Smooth muscle cell (in vitro differentiated cells): ENCODE data around the gene COX6A1. TPM values are rescaled to one million over a fixed set of nuclear protein-coding genes. Genes with fewer than 3 reads are reported as not detected.

ENCODE experiments used
- DNase-seq: peaks from one replicate; lab custom pipeline; 2025; ENCODE audit not compliant: unreplicated experiment; lab: John Stamatoyannopoulos, UW
- H2AFZ ChIP-seq: fragments of 200-600 bp; sonication (generic); 2 replicates; pipeline ENCODE4 v1.6.0; 2016; ENCODE audit warnings: antibody characterized with exemption, low read depth, mild to moderate bottlenecking
- H3F3A ChIP-seq: fragments of 200-600 bp; sonication (generic); 2 replicates; pipeline ENCODE4 v1.6.0; 2017; ENCODE audit warnings: antibody characterized with exemption, low read depth
- H3K27ac ChIP-seq: fragments of 200-600 bp; sonication (generic); 2 replicates; pipeline ENCODE4 v1.5.1; 2016; ENCODE audit warnings: low read depth, mild to moderate bottlenecking
- H3K27me3 ChIP-seq: fragments of 200-600 bp; sonication (generic); 2 replicates; pipeline ENCODE4 v1.6.1; 2016; ENCODE audit warnings: low read depth, mild to moderate bottlenecking
- H3K36me3 ChIP-seq: fragments of 200-600 bp; sonication (generic); 2 replicates; pipeline ENCODE4 v1.5.1; 2016; ENCODE audit warnings: low read depth
- H3K4me1 ChIP-seq: fragments of 200-600 bp; sonication (generic); 2 replicates; pipeline ENCODE4 v1.5.1; 2016; ENCODE audit warnings: low read depth
- H3K4me2 ChIP-seq: fragments of 200-600 bp; sonication (generic); 2 replicates; pipeline ENCODE4 v1.6.0; 2016; ENCODE audit warnings: mild to moderate bottlenecking
- H3K4me3 ChIP-seq: fragments of 200-600 bp; sonication (generic); 2 replicates; pipeline ENCODE4 v1.5.1; 2016; ENCODE audit warnings: mild to moderate bottlenecking
- H3K79me2 ChIP-seq: fragments of 200-600 bp; sonication (generic); 2 replicates; pipeline ENCODE4 v1.6.0; 2016; ENCODE audit warnings: low read depth, mild to moderate bottlenecking
- H3K9ac ChIP-seq: fragments of 200-600 bp; sonication (generic); 2 replicates; pipeline ENCODE4 v1.6.0; 2016; ENCODE audit warnings: low read depth
- H3K9me3 ChIP-seq: fragments of 200-600 bp; sonication (generic); replicated peaks from 2 replicates; pipeline ENCODE4 v1.5.1; 2016; ENCODE audit warnings: low read depth
- H4K20me1 ChIP-seq: fragments of 200-600 bp; sonication (generic); 2 replicates; pipeline ENCODE4 v1.6.0; 2016; ENCODE audit warnings: low read depth
- WGBS: methylation state at CpG from one replicate; pipeline ENCODE4 v1.1.7; 2016; ENCODE audit warnings: low lambda C conversion rate; 5-methylcytosine and 5-hydroxymethylcytosine counted together
- polyA plus RNA-seq: library from polyadenylated mRNA; unstranded; fragments of >200 nt; fragmentation: Nextera tagmentation; extraction: Ambion mirVana; gene quantifications from 2 replicates; pipeline ENCODE4 v1.2.1, GENCODE V29; 2016
- total RNA-seq: library from RNA; depleted of rRNA; stranded (reverse); fragments of >200 nt; gene quantifications from 2 replicates; pipeline ENCODE4 v1.2.3, GENCODE V29; 2014
- TF ChIP-seq, protein P1 (sequence below): fragments of 200-600 bp; sonication (generic); IDR thresholded peaks from 2 replicates; pipeline ENCODE4 v1.5.1; 2017; ENCODE audit warnings: borderline replicate concordance, mild to moderate bottlenecking, antibody characterized with exemption; ENCODE audit not compliant: insufficient read depth, poor library complexity, severe bottlenecking

The COX6A1 gene
- total and polyA plus RNA-seq, 2 experiments from 2014 or later, result 788 to 949 TPM

DNA sequence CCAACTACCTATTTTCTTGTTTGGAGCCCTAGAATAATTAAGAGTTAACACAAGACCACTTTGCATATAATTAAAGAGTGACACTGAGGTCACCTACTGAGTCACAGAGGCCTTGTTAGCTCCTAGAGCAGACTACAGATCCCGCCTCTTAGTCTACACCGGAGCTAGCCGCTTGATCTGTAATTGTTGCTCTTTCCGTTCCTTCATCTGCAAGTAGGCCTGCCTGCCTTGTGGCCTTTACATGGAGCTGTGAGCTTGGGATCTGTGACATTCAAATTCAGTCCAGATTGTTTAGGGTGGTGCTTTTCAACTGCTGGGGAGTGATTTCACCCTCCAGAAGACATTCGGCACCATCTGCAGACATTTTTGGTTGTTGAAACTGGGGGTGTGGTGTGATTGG lies 52.4 kb downstream of the COX6A1 start:
- Histone ChIP-seq H3K9me3 (no peaks in the 10 kb centered on the region), H2AFZ (no peak overlapping the region), H3K4me3 (no peak overlapping the region), H3K36me3 (no peaks in the 10 kb centered on the region), H3K79me2 (peaks cover 14% of the 10 kb centered on the region), H3K4me2 (no peak overlapping the region), H4K20me1 (no peaks in the 10 kb centered on the region), H3K9ac (no peak overlapping the region), H3F3A (no peaks in the 10 kb centered on the region), H3K27ac (no peak overlapping the region), H3K4me1 (peaks cover 8% of the 10 kb centered on the region), H3K27me3 (no peaks in the 10 kb centered on the region)
- DNase-seq, result no peak
- 89% methylated on average over 5 of the region's 5 CpGs for WGBS
- TF ChIP-seq, protein P1, sequence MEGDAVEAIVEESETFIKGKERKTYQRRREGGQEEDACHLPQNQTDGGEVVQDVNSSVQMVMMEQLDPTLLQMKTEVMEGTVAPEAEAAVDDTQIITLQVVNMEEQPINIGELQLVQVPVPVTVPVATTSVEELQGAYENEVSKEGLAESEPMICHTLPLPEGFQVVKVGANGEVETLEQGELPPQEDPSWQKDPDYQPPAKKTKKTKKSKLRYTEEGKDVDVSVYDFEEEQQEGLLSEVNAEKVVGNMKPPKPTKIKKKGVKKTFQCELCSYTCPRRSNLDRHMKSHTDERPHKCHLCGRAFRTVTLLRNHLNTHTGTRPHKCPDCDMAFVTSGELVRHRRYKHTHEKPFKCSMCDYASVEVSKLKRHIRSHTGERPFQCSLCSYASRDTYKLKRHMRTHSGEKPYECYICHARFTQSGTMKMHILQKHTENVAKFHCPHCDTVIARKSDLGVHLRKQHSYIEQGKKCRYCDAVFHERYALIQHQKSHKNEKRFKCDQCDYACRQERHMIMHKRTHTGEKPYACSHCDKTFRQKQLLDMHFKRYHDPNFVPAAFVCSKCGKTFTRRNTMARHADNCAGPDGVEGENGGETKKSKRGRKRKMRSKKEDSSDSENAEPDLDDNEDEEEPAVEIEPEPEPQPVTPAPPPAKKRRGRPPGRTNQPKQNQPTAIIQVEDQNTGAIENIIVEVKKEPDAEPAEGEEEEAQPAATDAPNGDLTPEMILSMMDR, result no peak

Other genes starting within 250 kb of the COX6A1 start
- 40.4 and 44.3 TPM in 2 replicates for gene GCN1, start 243.4 kb upstream of the COX6A1 start, total RNA-seq
- gene GCN1, start 243.4 kb upstream of the COX6A1 start, polyA plus RNA-seq, result 31.6 and 35.9 TPM in 2 replicates
- 2,989 and 3,138 TPM in 2 replicates for gene RPLP0, start 237.0 kb upstream of the COX6A1 start, total RNA-seq
- gene RPLP0, start 237.0 kb upstream of the COX6A1 start, polyA plus RNA-seq, result 1,054 and 1,106 TPM in 2 replicates
- 16.6 and 17.2 TPM in 2 replicates for gene PXN, start 172.4 kb upstream of the COX6A1 start, total RNA-seq
- 27.0 and 61.2 TPM in 2 replicates for gene PXN, start 172.4 kb upstream of the COX6A1 start, polyA plus RNA-seq
- under 0.01 TPM in 2 replicates for gene RNU4-2, start 146.2 kb upstream of the COX6A1 start, total RNA-seq
- 4.5 TPM in 1 of 2 replicates, not detected in the other for gene RNU4-2, start 146.2 kb upstream of the COX6A1 start, polyA plus RNA-seq
- gene RNU4-1, start 144.9 kb upstream of the COX6A1 start, total RNA-seq, result under 0.01 TPM in 2 replicates
- 3.8 TPM in 1 of 2 replicates, not detected in the other for gene RNU4-1, start 144.9 kb upstream of the COX6A1 start, polyA plus RNA-seq
- 2.7 and 4.8 TPM in 2 replicates for gene SIRT4, start 135.8 kb upstream of the COX6A1 start, total RNA-seq
- 5.3 and 5.5 TPM in 2 replicates for gene SIRT4, start 135.8 kb upstream of the COX6A1 start, polyA plus RNA-seq
- not detected in 2 replicates for gene PLA2G1B, start 110.3 kb upstream of the COX6A1 start, total RNA-seq
- gene PLA2G1B, start 110.3 kb upstream of the COX6A1 start, polyA plus RNA-seq, result not detected in 2 replicates
- 1.2 and 1.3 TPM in 2 replicates for gene MSI1, start 68.9 kb upstream of the COX6A1 start, total RNA-seq
- 5.0 and 6.8 TPM in 2 replicates for gene MSI1, start 68.9 kb upstream of the COX6A1 start, polyA plus RNA-seq
- gene TRIAP1, start 8.3 kb downstream of the COX6A1 start, total RNA-seq, result 47.1 and 54.8 TPM in 2 replicates
- 67.0 and 70.6 TPM in 2 replicates for gene TRIAP1, start 8.3 kb downstream of the COX6A1 start, polyA plus RNA-seq
- 13.4 and 22.2 TPM in 2 replicates for gene GATC, start 8.3 kb downstream of the COX6A1 start, total RNA-seq
- 9.8 and 10.3 TPM in 2 replicates for gene GATC, start 8.3 kb downstream of the COX6A1 start, polyA plus RNA-seq
- gene SRSF9, start 31.6 kb downstream of the COX6A1 start, total RNA-seq, result 133 and 148 TPM in 2 replicates
- gene SRSF9, start 31.6 kb downstream of the COX6A1 start, polyA plus RNA-seq, result 264 and 289 TPM in 2 replicates
- 403 and 502 TPM in 2 replicates for gene DYNLL1, start 58.0 kb downstream of the COX6A1 start, total RNA-seq
- gene DYNLL1, start 58.0 kb downstream of the COX6A1 start, polyA plus RNA-seq, result 497 and 616 TPM in 2 replicates
- 32.5 and 34.7 TPM in 2 replicates for gene COQ5, start 91.0 kb downstream of the COX6A1 start, total RNA-seq
- gene COQ5, start 91.0 kb downstream of the COX6A1 start, polyA plus RNA-seq, result 39.9 and 46.9 TPM in 2 replicates
- 49.0 and 63.2 TPM in 2 replicates for gene RNF10, start 96.2 kb downstream of the COX6A1 start, total RNA-seq
- gene RNF10, start 96.2 kb downstream of the COX6A1 start, polyA plus RNA-seq, result 115 and 134 TPM in 2 replicates
- gene POP5, start 143.3 kb downstream of the COX6A1 start, total RNA-seq, result 21.8 and 25.8 TPM in 2 replicates
- 40.4 and 57.5 TPM in 2 replicates for gene POP5, start 143.3 kb downstream of the COX6A1 start, polyA plus RNA-seq
- gene CABP1, start 202.5 kb downstream of the COX6A1 start, total RNA-seq, result not detected in 2 replicates
- 0.50 TPM in 1 of 2 replicates, not detected in the other for gene CABP1, start 202.5 kb downstream of the COX6A1 start, polyA plus RNA-seq
- gene MLEC, start 249.0 kb downstream of the COX6A1 start, total RNA-seq, result 70.7 and 92.5 TPM in 2 replicates
- 220 and 230 TPM in 2 replicates for gene MLEC, start 249.0 kb downstream of the COX6A1 start, polyA plus RNA-seq